Stomach (tissue), 9 donors: ENCODE measurements around the gene COPS4. TPM values are rescaled to one million over a fixed set of nuclear protein-coding genes. Genes with fewer than 3 reads are reported as not detected.

Experiments
- DNase-seq, 2 donors: peaks; one replicate each; pipeline versions ENCODE4 v3.0.0 to v3.0.0-alpha.2; 2013 to 2019
- H3K27ac ChIP-seq, 5 donors: fragments of 200-600 bp in 4 of 5; sonication (generic) in 4 of 5; one replicate each; pipeline ENCODE4 v1.5.1; 2013 to 2019; ENCODE audit warnings: mild to moderate bottlenecking in 1 of 5, moderate library complexity in 1 of 5
- H3K27me3 ChIP-seq, 3 donors: fragments of 200-600 bp; sonication (generic); one replicate each; pipeline ENCODE4 v1.5.1; 2017 to 2019; ENCODE audit warnings: mixed run types in 1 of 3
- H3K36me3 ChIP-seq, 4 donors: fragments of 200-600 bp; sonication (generic); 1 replicate in 3 of 4; 2 replicates in 1 of 4; pipeline ENCODE4 v1.5.1; 2016 to 2019
- H3K4me1 ChIP-seq, 4 donors: fragments of 200-600 bp; sonication (generic); one replicate each; pipeline ENCODE4 v1.5.1; 2016 to 2019
- H3K4me3 ChIP-seq, 4 donors: fragments of 200-600 bp; sonication (generic) in 3 of 4; one replicate each; pipeline ENCODE4 v1.5.1; 2016 to 2019; ENCODE audit warnings: mild to moderate bottlenecking in 1 of 4
- H3K9me3 ChIP-seq, 4 donors: fragments of 200-600 bp; sonication (generic); one replicate each; pipeline ENCODE4 v1.5.1; 2016 to 2019
- CTCF ChIP-seq, 7 experiments: fragments of 450-650 bp in 4 of 7; fragments of 200-600 bp in 3 of 7; sonication (generic) in 3 of 7; IDR thresholded peaks; one replicate each; pipeline ENCODE4 v1.5.1; 2016 to 2019; ENCODE audit warnings: antibody characterized with exemption in 7 of 7, control low read depth in 2 of 7, mild to moderate bottlenecking in 1 of 7
- EP300 ChIP-seq: sonication (generic); formaldehyde crosslinking; IDR thresholded peaks from one replicate; pipeline ENCODE4 v1.6.1; 2017; ENCODE audit warnings: antibody characterized with exemption
- POLR2A ChIP-seq, 4 donors: fragments of 450-650 bp; IDR thresholded peaks; one replicate each; pipeline ENCODE4 v1.6.1; 2016; ENCODE audit warnings: antibody characterized with exemption in 4 of 4, control low read depth in 2 of 4, mild to moderate bottlenecking in 1 of 4, moderate library complexity in 1 of 4
- POLR2AphosphoS5 ChIP-seq, 3 donors: sonication (generic); formaldehyde crosslinking; IDR thresholded peaks; one replicate each; pipeline ENCODE4 v1.6.1; 2016; ENCODE audit warnings: antibody characterized with exemption in 3 of 3
- WGBS, 5 donors: extraction: QIAGEN DNeasy Blood & Tissue Kit in 3 of 5; methylation state at CpG; one replicate each; pipeline versions ENCODE4 v1.1.5 to v1.1.7; 2013 to 2018; 5-methylcytosine and 5-hydroxymethylcytosine counted together
- intact Hi-C: fragments of 100-400 bp; cut with DNase I; formaldehyde crosslinking; loops from one replicate; pipeline ENCODE4 v1.15.1; 2023; ENCODE audit warnings: low total_unique reads
- polyA plus RNA-seq, 3 donors: library from polyadenylated mRNA; stranded (reverse); fragments of 200-250 nt; gene quantifications; one replicate each; pipeline ENCODE4 v1.2.3, GENCODE V29; 2013
- total RNA-seq, 5 donors: library from RNA; depleted of rRNA; stranded (reverse); fragments of >200 nt; gene quantifications; one replicate each; pipeline versions ENCODE4 v1.1.0 to v1.2.3, GENCODE V29; 2014 to 2016
- donor health status: healthy with polysubstance abuse.
- donor health status: Bipolar disorder and iron deficiency.
- donor health status: healthy.

COPS4 gene
- total and polyA plus RNA-seq, 8 donors = 1.7 to 302 (median 35.2) TPM

DNA sequence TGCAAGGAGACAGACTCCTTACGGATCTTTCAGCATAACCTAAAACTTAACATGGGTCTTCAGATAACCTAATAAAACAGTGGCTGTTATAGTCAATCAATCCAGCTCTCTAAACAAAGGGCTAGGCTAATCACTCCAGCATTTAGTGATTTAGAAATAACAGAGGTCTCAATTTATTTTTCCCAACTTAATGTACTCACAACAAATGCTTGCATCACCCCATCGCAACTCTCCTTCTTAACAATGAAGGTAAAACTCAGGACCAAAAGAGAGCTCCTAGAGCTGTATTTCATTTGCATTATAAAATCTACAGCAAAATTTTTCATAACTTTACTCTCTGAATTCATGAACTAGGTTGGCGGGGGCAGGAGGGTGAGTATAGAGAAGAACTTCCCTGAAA lies 25.5 kb upstream of the COPS4 start:
- H3K4me1 ChIP-seq = peaks cover 25 to 58% (median 44%) of the 10 kb centered on the region in 4 donors
- no peak for DNase-seq
- TF ChIP-seq EP300 (no peak), POLR2AphosphoS5 (IDR thresholded peaks at IDR 0.05) (no peak), POLR2A (IDR thresholded peaks at IDR 0.05) (no peak)
- H3K27me3 ChIP-seq = no peaks in the 10 kb centered on the region
- intact Hi-C loops = loop anchor here (10.0 kb wide), 1 partner anchor 105 kb away; the partner anchor contains the start of gene THAP9
- H3K36me3 ChIP-seq = no peaks in the 10 kb centered on the region
- H3K9me3 ChIP-seq = no peaks in the 10 kb centered on the region
- H3K27ac ChIP-seq = peak overlapping the region in 4 of 5 donors; percentile 92 to 95 (median 94)
- H3K4me3 ChIP-seq = peak overlapping the region; percentile 71 to 88 (median 76)
- WGBS, 5 donors = 46 to 67% (median 48%) methylated on average over 3 of the region's 3 CpGs

DNA sequence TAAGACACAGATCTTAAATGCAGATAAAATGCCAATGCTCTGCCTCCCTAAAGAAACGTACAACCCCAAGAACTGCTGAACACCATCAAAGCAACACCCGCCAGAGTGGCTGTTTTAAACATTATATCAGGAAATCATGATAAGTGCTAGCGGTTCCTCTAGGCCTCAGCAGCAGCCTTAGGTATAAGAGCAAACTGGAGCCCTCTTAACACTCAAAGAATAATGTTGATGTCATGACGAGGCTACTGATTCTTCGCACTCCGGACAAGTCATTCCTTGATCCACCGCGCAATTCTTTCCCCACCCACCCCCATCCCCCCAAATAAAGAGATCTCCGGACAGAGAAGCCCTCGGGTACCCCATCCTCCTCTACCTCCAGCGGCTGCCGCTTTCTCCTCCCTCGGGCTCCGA lies 24.9 kb upstream of the COPS4 start:
- H3K27me3 ChIP-seq = no peaks in the 10 kb centered on the region
- intact Hi-C loops = no loop called here
- peaks cover 25 to 58% (median 44%) of the 10 kb centered on the region in 4 donors for H3K4me1 ChIP-seq
- no peaks in the 10 kb centered on the region for H3K36me3 ChIP-seq
- 0 to 1% (median 0%) methylated on average over 14 of the region's 14 CpGs for WGBS, 5 donors
- TF ChIP-seq CTCF (IDR thresholded peaks at IDR 0.05) (no peak), POLR2A (IDR thresholded peaks at IDR 0.05) (no peak), EP300 (no peak), POLR2AphosphoS5 (IDR thresholded peaks at IDR 0.05) (no peak)
- DNase-seq = peak in 1 of 2 donors; percentile 49
- H3K4me3 ChIP-seq = peak overlapping the region; percentile 71 to 88 (median 76)
- H3K27ac ChIP-seq = peak overlapping the region; percentile 92 to 95 (median 94)
- no peaks in the 10 kb centered on the region for H3K9me3 ChIP-seq

- Histone ChIP-seq H3K4me1 (peaks cover 25 to 58% (median 44%) of the 10 kb centered on the region in 4 donors), H3K27ac (peak within 1 kb of the TSS; percentile 92 to 95 (median 94)), H3K36me3 (no peaks in the 10 kb centered on the region), H3K27me3 (no peaks in the 10 kb centered on the region), H3K9me3 (no peaks in the 10 kb centered on the region), H3K4me3 (peak within 1 kb of the TSS; percentile 74 to 88 (median 80))
- TF ChIP-seq POLR2AphosphoS5 (IDR thresholded peaks at IDR 0.05) (peak in 1 of 3 donors; percentile 16), EP300 (no peak)
- intact Hi-C loops = no loop called here
- DNase-seq = peak; percentile 79 to 94
- WGBS, 5 donors = 0 to 1% (median 0%) methylated on average over 16 to 54 of the region's 54 CpGs
These were observed 24.3 kb upstream of the COPS4 start, which contains the start of gene LIN54 for GRCh38 chr4:83010522-83011318. Gene LIN54 (minus strand): TSS chr4:83010823. CDS start chr4:82984844, 25,979 bp downstream.

DNA sequence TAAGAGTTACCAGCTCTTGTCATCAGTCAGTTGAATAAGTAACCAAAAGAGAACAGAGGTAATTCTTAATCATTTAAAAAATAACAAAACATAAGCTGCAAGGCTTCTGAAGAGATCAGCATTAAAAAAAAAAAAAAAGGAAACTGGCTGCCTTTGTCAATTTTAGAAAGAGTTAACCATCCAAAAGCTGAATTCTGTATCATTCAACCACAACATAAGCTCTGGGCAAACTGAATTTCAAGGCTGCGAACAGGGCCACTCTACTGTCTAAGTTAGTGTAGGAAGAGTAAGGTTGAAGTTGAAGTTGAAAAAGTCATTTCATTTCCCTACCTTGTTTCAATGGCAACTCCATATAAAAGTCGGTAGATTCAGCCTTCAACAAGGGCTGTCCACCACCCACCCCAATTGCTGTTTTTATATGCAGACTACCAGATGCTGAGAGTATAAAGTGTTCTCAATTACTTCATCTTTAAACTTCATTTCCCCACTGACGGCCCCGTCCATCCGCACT lies 23.2 kb upstream of the COPS4 start:
- peaks cover 25 to 55% (median 42%) of the 10 kb centered on the region in 4 donors for H3K4me1 ChIP-seq
- no peak for TF ChIP-seq POLR2AphosphoS5 (IDR thresholded peaks at IDR 0.05)
- TF ChIP-seq POLR2A (IDR thresholded peaks at IDR 0.05) = no peak
- TF ChIP-seq CTCF (IDR thresholded peaks at IDR 0.05) = no peak
- no peak for TF ChIP-seq EP300
- intact Hi-C loops = no loop called here

GRCh38 chr4:83012200-83012686 lies 22.7 kb upstream of the COPS4 start:
- 0 to 1% (median 0%) methylated on average over 28 to 43 of the region's 43 CpGs for WGBS, 5 donors
- Histone ChIP-seq H3K9me3 (no peaks in the 10 kb centered on the region), H3K36me3 (no peaks in the 10 kb centered on the region), H3K4me3 (peak overlapping the region; percentile 69 to 88 (median 78)), H3K27me3 (no peaks in the 10 kb centered on the region), H3K4me1 (peaks cover 25 to 53% (median 41%) of the 10 kb centered on the region in 4 donors), H3K27ac (peak overlapping the region; percentile 91 to 95 (median 93))
- TF ChIP-seq POLR2A (IDR thresholded peaks at IDR 0.05) (no peak), CTCF (IDR thresholded peaks at IDR 0.05) (no peak), EP300 (no peak), POLR2AphosphoS5 (IDR thresholded peaks at IDR 0.05) (no peak)
- intact Hi-C loops = no loop called here
- peak; percentile 51 to 79 for DNase-seq

More for the DNA sequence above, 23.2 kb upstream of the COPS4 start:
- Histone ChIP-seq H3K27me3 (no peaks in the 10 kb centered on the region), H3K4me3 (peak overlapping the region; percentile 69 to 88 (median 78)), H3K9me3 (no peaks in the 10 kb centered on the region), H3K27ac (peak overlapping the region; percentile 91 to 95 (median 93)), H3K36me3 (no peaks in the 10 kb centered on the region)
- 1 to 3% (median 2%) methylated on average over 5 of the region's 5 CpGs for WGBS, 5 donors
- no peak for DNase-seq
